GM23338 (cell line): ENCODE data around the gene DPYD. TPM values are rescaled to one million over a fixed set of nuclear protein-coding genes. Genes with fewer than 3 reads are reported as not detected.

Experiments
- ATAC-seq: fragments of 200-7000 bp; cut with Tn5 transposase; 3 replicates; pipeline ENCODE4 v1.9.1; 2020
- DNase-seq: peaks from one replicate; pipeline ENCODE4 v3.0.0-alpha.2; 2015; ENCODE audit warnings: low spot score
- H2AFZ ChIP-seq: fragments of 200-600 bp; sonication (generic); 2 replicates; pipeline ENCODE4 v1.8.0; 2016; ENCODE audit warnings: antibody characterized with exemption, mild to moderate bottlenecking, moderate library complexity
- H3F3A ChIP-seq: fragments of 200-600 bp; sonication (generic); replicated peaks from 2 replicates; pipeline ENCODE4 v1.8.0; 2017; ENCODE audit warnings: antibody characterized with exemption, mixed run types, low read depth
- H3K27ac ChIP-seq: fragments of 200-600 bp; sonication (generic); 2 replicates; pipeline ENCODE4 v1.6.1; 2016; ENCODE audit warnings: low read depth
- H3K27me3 ChIP-seq: fragments of 200-600 bp; sonication (generic); 2 replicates; pipeline ENCODE4 v1.8.0; 2016; ENCODE audit warnings: mild to moderate bottlenecking, mixed run types, moderate library complexity; ENCODE audit not compliant: insufficient read depth
- H3K36me3 ChIP-seq: fragments of 200-600 bp; sonication (generic); 2 replicates; pipeline ENCODE4 v1.8.0; 2016; ENCODE audit warnings: mild to moderate bottlenecking; ENCODE audit not compliant: insufficient read depth
- H3K4me1 ChIP-seq: fragments of 200-600 bp; sonication (generic); 2 replicates; pipeline ENCODE4 v1.8.0; 2016; ENCODE audit warnings: mild to moderate bottlenecking, moderate library complexity; ENCODE audit not compliant: insufficient read depth
- H3K4me2 ChIP-seq: fragments of 200-600 bp; sonication (generic); 2 replicates; pipeline ENCODE4 v1.7.1; 2017; ENCODE audit warnings: mixed run types
- H3K4me3 ChIP-seq: fragments of 200-600 bp; sonication (generic); 2 replicates; pipeline ENCODE4 v1.6.1; 2016; ENCODE audit warnings: mixed run types
- H3K79me2 ChIP-seq: fragments of 200-600 bp; sonication (generic); replicated peaks from 2 replicates; pipeline ENCODE4 v1.8.0; 2017; ENCODE audit warnings: mild to moderate bottlenecking; ENCODE audit not compliant: insufficient read depth
- H3K9me2 ChIP-seq: fragments of 200-600 bp; sonication (generic); 2 replicates; pipeline ENCODE4 v1.8.0; 2017; ENCODE audit not compliant: insufficient read depth
- H4K20me1 ChIP-seq: fragments of 200-600 bp; sonication (generic); replicated peaks from 2 replicates; pipeline ENCODE4 v1.8.0; 2017; ENCODE audit warnings: mild to moderate bottlenecking; ENCODE audit not compliant: insufficient read depth
- H3K27ac Mint-ChIP-seq: 2 replicates; pipeline ENCODE4 v1.8.0; 2020; ENCODE audit warnings: inconsistent platforms, mild to moderate bottlenecking, moderate library complexity, mixed read lengths
- H3K27me3 Mint-ChIP-seq: 3 replicates; pipeline ENCODE4 v1.8.0; 2022; ENCODE audit warnings: low read depth, mild to moderate bottlenecking, moderate library complexity, mixed read lengths, inconsistent platforms; ENCODE audit not compliant: insufficient read depth, poor library complexity
- H3K36me3 Mint-ChIP-seq: 3 replicates; pipeline ENCODE4 v1.8.0; 2021; ENCODE audit warnings: low read depth, mild to moderate bottlenecking, inconsistent platforms, moderate library complexity, mixed read lengths
- H3K4me1 Mint-ChIP-seq: 3 replicates; pipeline ENCODE4 v1.8.0; 2020; ENCODE audit warnings: mild to moderate bottlenecking, inconsistent platforms, mixed read lengths
- H3K4me3 Mint-ChIP-seq: 3 replicates; pipeline ENCODE4 v1.8.0; 2021; ENCODE audit warnings: moderate library complexity, mild to moderate bottlenecking, inconsistent platforms, mixed read lengths
- H3K9me3 Mint-ChIP-seq: 3 replicates; pipeline ENCODE4 v1.8.0; 2020; ENCODE audit warnings: moderate library complexity, mild to moderate bottlenecking, inconsistent platforms, mixed read lengths
- CREB1 ChIP-seq: fragments of 250-450 bp; sonication (Bioruptor Pico); IDR thresholded peaks from 2 replicates; pipeline ENCODE4 v1.5.0; 2020; ENCODE audit warnings: low read depth, mild to moderate bottlenecking, moderate library complexity
- EZH2 ChIP-seq: fragments of 200-600 bp; sonication (generic); IDR thresholded peaks from one replicate; pipeline ENCODE4 v1.8.0; 2017; ENCODE audit warnings: antibody characterized with exemption, mild to moderate bottlenecking, low read depth; ENCODE audit not compliant: unreplicated experiment
- EZH2phosphoT487 ChIP-seq: fragments of 200-600 bp; sonication (generic); IDR thresholded peaks from one replicate; pipeline ENCODE4 v1.8.1; 2018; ENCODE audit warnings: antibody characterized with exemption; ENCODE audit not compliant: unreplicated experiment
- JUNB ChIP-seq: IDR thresholded peaks from one replicate; pipeline ENCODE4 v1.6.1; 2016; ENCODE audit warnings: antibody characterized with exemption; ENCODE audit not compliant: unreplicated experiment
- NANOG ChIP-seq: IDR thresholded peaks from 2 replicates; pipeline ENCODE4 v1.6.1; 2016; ENCODE audit warnings: antibody characterized with exemption, borderline replicate concordance
- REST ChIP-seq: IDR thresholded peaks from one replicate; pipeline ENCODE4 v1.6.1; 2018; ENCODE audit warnings: antibody characterized with exemption; ENCODE audit not compliant: unreplicated experiment
- ZNF114 ChIP-seq: fragments of 250-450 bp; sonication (Bioruptor Pico); IDR thresholded peaks from 2 replicates; pipeline ENCODE4 v1.5.0; 2020; ENCODE audit warnings: mild to moderate bottlenecking, moderate library complexity
- polyA plus RNA-seq: library from polyadenylated mRNA; unstranded; fragments of >200 nt; fragmentation: Nextera tagmentation; extraction: Ambion mirVana; gene quantifications from 2 replicates; pipeline ENCODE4 v1.2.1, GENCODE V29; 2016
- total RNA-seq: library from RNA; depleted of rRNA; stranded (reverse); fragments of >200 nt; shearing (Covaris generic); gene quantifications from 2 replicates; pipeline ENCODE4 v1.2.3, GENCODE V29; 2014
- TF ChIP-seq, protein P1 (sequence below): fragments of 250-450 bp; sonication (Bioruptor Pico); IDR thresholded peaks from 2 replicates; pipeline ENCODE4 v1.5.0; 2020; ENCODE audit warnings: mild to moderate bottlenecking, moderate library complexity
- TF ChIP-seq, protein P2 (sequence below): IDR thresholded peaks from 2 replicates; pipeline ENCODE4 v1.6.1; 2016; ENCODE audit warnings: antibody characterized with exemption

Gene DPYD
- total and polyA plus RNA-seq, 2 experiments from 2014 or later = 0.50 to 1.6 TPM

GRCh38 chr1:97365026-97365425, 555.8 kb downstream of the DPYD start (continued):
- TF ChIP-seq, protein P1, sequence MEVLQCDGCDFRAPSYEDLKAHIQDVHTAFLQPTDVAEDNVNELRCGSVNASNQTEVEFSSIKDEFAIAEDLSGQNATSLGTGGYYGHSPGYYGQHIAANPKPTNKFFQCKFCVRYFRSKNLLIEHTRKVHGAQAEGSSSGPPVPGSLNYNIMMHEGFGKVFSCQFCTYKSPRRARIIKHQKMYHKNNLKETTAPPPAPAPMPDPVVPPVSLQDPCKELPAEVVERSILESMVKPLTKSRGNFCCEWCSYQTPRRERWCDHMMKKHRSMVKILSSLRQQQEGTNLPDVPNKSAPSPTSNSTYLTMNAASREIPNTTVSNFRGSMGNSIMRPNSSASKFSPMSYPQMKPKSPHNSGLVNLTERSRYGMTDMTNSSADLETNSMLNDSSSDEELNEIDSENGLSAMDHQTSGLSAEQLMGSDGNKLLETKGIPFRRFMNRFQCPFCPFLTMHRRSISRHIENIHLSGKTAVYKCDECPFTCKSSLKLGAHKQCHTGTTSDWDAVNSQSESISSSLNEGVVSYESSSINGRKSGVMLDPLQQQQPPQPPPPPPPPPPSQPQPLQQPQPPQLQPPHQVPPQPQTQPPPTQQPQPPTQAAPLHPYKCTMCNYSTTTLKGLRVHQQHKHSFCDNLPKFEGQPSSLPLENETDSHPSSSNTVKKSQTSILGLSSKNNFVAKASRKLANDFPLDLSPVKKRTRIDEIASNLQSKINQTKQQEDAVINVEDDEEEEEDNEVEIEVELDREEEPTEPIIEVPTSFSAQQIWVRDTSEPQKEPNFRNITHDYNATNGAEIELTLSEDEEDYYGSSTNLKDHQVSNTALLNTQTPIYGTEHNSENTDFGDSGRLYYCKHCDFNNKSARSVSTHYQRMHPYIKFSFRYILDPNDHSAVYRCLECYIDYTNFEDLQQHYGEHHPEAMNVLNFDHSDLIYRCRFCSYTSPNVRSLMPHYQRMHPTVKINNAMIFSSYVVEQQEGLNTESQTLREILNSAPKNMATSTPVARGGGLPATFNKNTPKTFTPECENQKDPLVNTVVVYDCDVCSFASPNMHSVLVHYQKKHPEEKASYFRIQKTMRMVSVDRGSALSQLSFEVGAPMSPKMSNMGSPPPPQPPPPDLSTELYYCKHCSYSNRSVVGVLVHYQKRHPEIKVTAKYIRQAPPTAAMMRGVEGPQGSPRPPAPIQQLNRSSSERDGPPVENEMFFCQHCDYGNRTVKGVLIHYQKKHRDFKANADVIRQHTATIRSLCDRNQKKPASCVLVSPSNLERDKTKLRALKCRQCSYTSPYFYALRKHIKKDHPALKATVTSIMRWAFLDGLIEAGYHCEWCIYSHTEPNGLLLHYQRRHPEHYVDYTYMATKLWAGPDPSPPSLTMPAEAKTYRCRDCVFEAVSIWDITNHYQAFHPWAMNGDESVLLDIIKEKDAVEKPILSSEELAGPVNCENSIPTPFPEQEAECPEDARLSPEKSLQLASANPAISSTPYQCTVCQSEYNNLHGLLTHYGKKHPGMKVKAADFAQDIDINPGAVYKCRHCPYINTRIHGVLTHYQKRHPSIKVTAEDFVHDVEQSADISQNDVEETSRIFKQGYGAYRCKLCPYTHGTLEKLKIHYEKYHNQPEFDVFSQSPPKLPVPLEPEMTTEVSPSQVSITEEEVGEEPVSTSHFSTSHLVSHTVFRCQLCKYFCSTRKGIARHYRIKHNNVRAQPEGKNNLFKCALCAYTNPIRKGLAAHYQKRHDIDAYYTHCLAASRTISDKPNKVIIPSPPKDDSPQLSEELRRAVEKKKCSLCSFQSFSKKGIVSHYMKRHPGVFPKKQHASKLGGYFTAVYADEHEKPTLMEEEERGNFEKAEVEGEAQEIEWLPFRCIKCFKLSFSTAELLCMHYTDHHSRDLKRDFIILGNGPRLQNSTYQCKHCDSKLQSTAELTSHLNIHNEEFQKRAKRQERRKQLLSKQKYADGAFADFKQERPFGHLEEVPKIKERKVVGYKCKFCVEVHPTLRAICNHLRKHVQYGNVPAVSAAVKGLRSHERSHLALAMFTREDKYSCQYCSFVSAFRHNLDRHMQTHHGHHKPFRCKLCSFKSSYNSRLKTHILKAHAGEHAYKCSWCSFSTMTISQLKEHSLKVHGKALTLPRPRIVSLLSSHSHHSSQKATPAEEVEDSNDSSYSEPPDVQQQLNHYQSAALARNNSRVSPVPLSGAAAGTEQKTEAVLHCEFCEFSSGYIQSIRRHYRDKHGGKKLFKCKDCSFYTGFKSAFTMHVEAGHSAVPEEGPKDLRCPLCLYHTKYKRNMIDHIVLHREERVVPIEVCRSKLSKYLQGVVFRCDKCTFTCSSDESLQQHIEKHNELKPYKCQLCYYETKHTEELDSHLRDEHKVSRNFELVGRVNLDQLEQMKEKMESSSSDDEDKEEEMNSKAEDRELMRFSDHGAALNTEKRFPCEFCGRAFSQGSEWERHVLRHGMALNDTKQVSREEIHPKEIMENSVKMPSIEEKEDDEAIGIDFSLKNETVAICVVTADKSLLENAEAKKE = no peak
- TF ChIP-seq EZH2 (no peak), JUNB (no peak), NANOG (no peak)

- no peak for DNase-seq
These were observed 556.7 kb downstream of the DPYD start for GRCh38 chr1:97364086-97364485.

DNA sequence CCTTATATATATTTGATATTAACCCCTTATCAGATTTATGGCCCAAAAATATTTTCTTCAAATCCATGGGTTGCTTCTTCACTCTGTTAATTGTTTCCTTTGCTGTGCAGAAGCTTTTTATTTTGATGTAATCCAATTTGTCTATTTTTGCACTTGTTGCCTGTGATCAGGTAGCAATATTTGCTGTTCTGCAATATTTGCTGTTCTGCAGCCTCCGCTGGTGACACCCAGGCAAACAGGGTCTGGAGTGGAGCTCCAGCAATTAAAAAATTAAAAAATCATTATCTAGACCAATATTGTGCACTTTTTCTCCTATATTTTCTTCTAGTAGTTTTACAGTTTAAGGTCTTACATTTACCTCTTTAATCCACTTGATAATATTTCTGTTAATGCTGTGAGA, 564.5 kb downstream of the DPYD start:
- Histone ChIP-seq H4K20me1 (no peaks in the 10 kb centered on the region), H3F3A (no peaks in the 10 kb centered on the region), H3K27ac (no peak overlapping the region), H3K4me3 (no peak overlapping the region), H3K4me2 (no peak overlapping the region), H3K27me3 (no peaks in the 10 kb centered on the region), H3K9me2 (no peaks in the 10 kb centered on the region), H3K4me1 (0 out of 2 replicates have a peak, but pooled peaks cover 2% of the 10 kb centered on the region), H2AFZ (no peak overlapping the region), H3K79me2 (no peaks in the 10 kb centered on the region), H3K36me3 (no peaks in the 10 kb centered on the region)
- H3K27ac Mint-ChIP-seq = no peak overlapping the region
- no peak overlapping the region for H3K4me3 Mint-ChIP-seq
- H3K36me3 Mint-ChIP-seq = peaks cover 8% of the 10 kb centered on the region
- H3K27me3 Mint-ChIP-seq = peaks cover 2% of the 10 kb centered on the region
- peaks cover 21% of the 10 kb centered on the region; the same call in 2 of the 3 replicates for H3K9me3 Mint-ChIP-seq
- H3K4me1 Mint-ChIP-seq = peaks cover 4% of the 10 kb centered on the region; the same call in 2 of the 3 replicates
- DNase-seq = no peak
- ATAC-seq = no peak
- TF ChIP-seq REST = no peak
- TF ChIP-seq NANOG = no peak
- TF ChIP-seq, protein P2, sequence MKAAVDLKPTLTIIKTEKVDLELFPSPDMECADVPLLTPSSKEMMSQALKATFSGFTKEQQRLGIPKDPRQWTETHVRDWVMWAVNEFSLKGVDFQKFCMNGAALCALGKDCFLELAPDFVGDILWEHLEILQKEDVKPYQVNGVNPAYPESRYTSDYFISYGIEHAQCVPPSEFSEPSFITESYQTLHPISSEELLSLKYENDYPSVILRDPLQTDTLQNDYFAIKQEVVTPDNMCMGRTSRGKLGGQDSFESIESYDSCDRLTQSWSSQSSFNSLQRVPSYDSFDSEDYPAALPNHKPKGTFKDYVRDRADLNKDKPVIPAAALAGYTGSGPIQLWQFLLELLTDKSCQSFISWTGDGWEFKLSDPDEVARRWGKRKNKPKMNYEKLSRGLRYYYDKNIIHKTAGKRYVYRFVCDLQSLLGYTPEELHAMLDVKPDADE = no peak
- no peak for TF ChIP-seq CREB1
- TF ChIP-seq EZH2phosphoT487 = no peak
- TF ChIP-seq EZH2 = no peak
- TF ChIP-seq ZNF114 = no peak
- TF ChIP-seq JUNB = no peak

More at GRCh38 chr1:97364086-97364485, 556.7 kb downstream of the DPYD start:
- Mint-ChIP-seq H3K4me3 (no peak overlapping the region), H3K9me3 (peaks cover under 1% of the 10 kb centered on the region; the same call in 2 of the 3 replicates), H3K27me3 (no peaks in the 10 kb centered on the region), H3K36me3 (no peaks in the 10 kb centered on the region; the same call in 2 of the 3 replicates), H3K4me1 (peaks cover 9% of the 10 kb centered on the region; the same call in 2 of the 3 replicates), H3K27ac (no peak overlapping the region)
- no peaks in the 10 kb centered on the region for H3K27me3 ChIP-seq
- H2AFZ ChIP-seq = no peak overlapping the region
- TF ChIP-seq ZNF114 = no peak
- H3K79me2 ChIP-seq = no peaks in the 10 kb centered on the region
- no peak overlapping the region for H3K4me3 ChIP-seq
- no peaks in the 10 kb centered on the region for H4K20me1 ChIP-seq
- no peak overlapping the region for H3K27ac ChIP-seq
- no peaks in the 10 kb centered on the region for H3F3A ChIP-seq
- peaks cover 6% of the 10 kb centered on the region; the same call in 1 of the 2 replicates for H3K9me2 ChIP-seq
- H3K36me3 ChIP-seq = no peaks in the 10 kb centered on the region
- no peaks in the 10 kb centered on the region; the same call in 1 of the 2 replicates for H3K4me1 ChIP-seq
- H3K4me2 ChIP-seq = no peak overlapping the region
- ATAC-seq = no peak
